Measurements from ENCODE around the gene LAMA3. TPM values are rescaled to one million over a fixed set of nuclear protein-coding genes. Genes with fewer than 3 reads are reported as not detected.

LAMA3 gene
- total and polyA plus RNA-seq, 2 donors (not counting 1 experiment from before 2014, with no cell fraction given): 0.75 to 13.2 TPM

- Histone ChIP-seq H3K27ac (ENCODE audit: insufficient read depth, low read length) (no peak overlapping the region), H3K9ac (ENCODE audit: insufficient read depth, low read length) (no peak overlapping the region), H4K20me1 (ENCODE audit: control insufficient read depth, extremely low read depth, insufficient read depth, low read length) (no peaks in the 10 kb centered on the region), H3K9me3 (ENCODE audit: control insufficient read depth, insufficient read depth, low read depth, low read length) (no peaks in the 10 kb centered on the region), H3K27me3 (ENCODE audit: control insufficient read depth, insufficient read depth, low read length) (peaks cover 5% of the 10 kb centered on the region), H3K36me3 (ENCODE audit: control insufficient read depth, insufficient read depth, low read length) (no peaks in the 10 kb centered on the region), H3K4me2 (ENCODE audit: extremely low read depth, insufficient read depth, low read length) (no peak overlapping the region), H3K4me3 (replicated peaks in 1 of 4; ENCODE audit: control extremely low read depth in 1 of 4, insufficient read depth in 1 of 4, low read depth in 3 of 4, low read length in 4 of 4) (no peak overlapping the region), H2AFZ (ENCODE audit: low read length) (no peak overlapping the region), H3K4me1 (ENCODE audit: control insufficient read depth, extremely low read depth, insufficient read depth, low read length) (no peaks in the 10 kb centered on the region), H3K79me2 (ENCODE audit: control insufficient read depth, insufficient read depth, low read length) (no peaks in the 10 kb centered on the region)
- TF ChIP-seq CTCF (conservative IDR thresholded peaks at IDR 0.05 in 1 of 2, IDR thresholded peaks at IDR 0.05 in 1 of 2; ENCODE audit: low read depth in 1 of 2, low read length in 2 of 2): no peak
- no peak for TF ChIP-seq EZH2 (IDR thresholded peaks at IDR 0.05; ENCODE audit: low read length, missing control alignments)
- no peak for DNase-seq (ENCODE audit: low read depth in 2 of 2)
Measured at GRCh38 chr18:23752363-23752762, 63.1 kb downstream of the LAMA3 start.

GRCh38 chr18:23752796-23753195 lies 63.5 kb downstream of the LAMA3 start:
- no peaks in the 10 kb centered on the region for H4K20me1 ChIP-seq (ENCODE audit: control insufficient read depth, extremely low read depth, insufficient read depth, low read length)
- H3K9ac ChIP-seq (ENCODE audit: insufficient read depth, low read length): no peak overlapping the region
- H3K79me2 ChIP-seq (ENCODE audit: control insufficient read depth, insufficient read depth, low read length): no peaks in the 10 kb centered on the region
- H3K36me3 ChIP-seq (ENCODE audit: control insufficient read depth, insufficient read depth, low read length): no peaks in the 10 kb centered on the region
- no peaks in the 10 kb centered on the region for H3K9me3 ChIP-seq (ENCODE audit: control insufficient read depth, insufficient read depth, low read depth, low read length)
- peaks cover 2% of the 10 kb centered on the region for H3K27me3 ChIP-seq (ENCODE audit: control insufficient read depth, insufficient read depth, low read length)
- no peak overlapping the region for H3K4me3 ChIP-seq (replicated peaks in 1 of 4; ENCODE audit: control extremely low read depth in 1 of 4, insufficient read depth in 1 of 4, low read depth in 3 of 4, low read length in 4 of 4)
- no peak for TF ChIP-seq EZH2 (IDR thresholded peaks at IDR 0.05; ENCODE audit: low read length, missing control alignments)
- no peak for TF ChIP-seq CTCF (conservative IDR thresholded peaks at IDR 0.05 in 1 of 2, IDR thresholded peaks at IDR 0.05 in 1 of 2; ENCODE audit: low read depth in 1 of 2, low read length in 2 of 2)
- no peak overlapping the region for H3K4me2 ChIP-seq (ENCODE audit: extremely low read depth, insufficient read depth, low read length)
- H3K4me1 ChIP-seq (ENCODE audit: control insufficient read depth, extremely low read depth, insufficient read depth, low read length): no peaks in the 10 kb centered on the region
- no peak overlapping the region for H3K27ac ChIP-seq (ENCODE audit: insufficient read depth, low read length)
- no peak overlapping the region for H2AFZ ChIP-seq (ENCODE audit: low read length)
- DNase-seq (ENCODE audit: low read depth in 2 of 2): peak in 1 of 2 donors; percentile 17

GRCh38 chr18:23756590-23757436 lies 67.6 kb downstream of the LAMA3 start:
- Histone ChIP-seq H4K20me1 (ENCODE audit: control insufficient read depth, extremely low read depth, insufficient read depth, low read length) (no peaks in the 10 kb centered on the region), H3K9me3 (ENCODE audit: control insufficient read depth, insufficient read depth, low read depth, low read length) (no peaks in the 10 kb centered on the region), H3K36me3 (ENCODE audit: control insufficient read depth, insufficient read depth, low read length) (no peaks in the 10 kb centered on the region), H3K4me3 (replicated peaks in 1 of 4; ENCODE audit: control extremely low read depth in 1 of 4, insufficient read depth in 1 of 4, low read depth in 3 of 4, low read length in 4 of 4) (no peak overlapping the region), H3K4me1 (ENCODE audit: control insufficient read depth, extremely low read depth, insufficient read depth, low read length) (no peaks in the 10 kb centered on the region), H3K27ac (ENCODE audit: insufficient read depth, low read length) (no peak overlapping the region), H3K79me2 (ENCODE audit: control insufficient read depth, insufficient read depth, low read length) (no peaks in the 10 kb centered on the region), H2AFZ (ENCODE audit: low read length) (no peak overlapping the region), H3K9ac (ENCODE audit: insufficient read depth, low read length) (no peak overlapping the region), H3K27me3 (ENCODE audit: control insufficient read depth, insufficient read depth, low read length) (no peaks in the 10 kb centered on the region), H3K4me2 (ENCODE audit: extremely low read depth, insufficient read depth, low read length) (no peak overlapping the region)
- TF ChIP-seq EZH2 (IDR thresholded peaks at IDR 0.05; ENCODE audit: low read length, missing control alignments) (no peak), CTCF (conservative IDR thresholded peaks at IDR 0.05 in 1 of 2, IDR thresholded peaks at IDR 0.05 in 1 of 2; ENCODE audit: low read depth in 1 of 2, low read length in 2 of 2) (no peak)
- no peak for DNase-seq (ENCODE audit: low read depth in 2 of 2)
